ENCODE results near the gene VAV3. TPM values are rescaled to one million over a fixed set of nuclear protein-coding genes. Genes with fewer than 3 reads are reported as not detected.

The VAV3 gene
- total RNA-seq, 1 donor: 41.1 TPM

DNA sequence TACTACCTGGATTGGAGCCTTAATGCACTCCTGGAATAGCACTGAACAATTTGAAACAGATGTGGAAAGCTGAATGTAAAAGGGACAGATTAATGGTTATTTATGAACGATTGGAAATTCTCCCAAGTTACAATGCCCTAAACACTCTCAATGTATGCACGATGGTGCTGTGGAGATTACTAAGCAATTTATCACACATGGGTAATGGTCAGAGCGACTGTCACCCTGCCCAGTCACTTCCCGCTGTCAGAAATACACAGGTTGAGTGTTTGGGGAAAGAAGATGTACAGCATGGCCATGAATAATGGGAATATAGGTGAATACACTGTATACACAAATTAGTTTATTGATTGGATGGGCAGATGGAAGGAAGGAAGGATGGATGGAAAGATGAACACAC lies 342.4 kb downstream of the VAV3 start:
- no peak overlapping the region for H3K4me3 ChIP-seq (ENCODE audit: low read length)
- no peaks in the 10 kb centered on the region for H3K4me1 ChIP-seq (ENCODE audit: insufficient read depth, low read length)
- no peaks in the 10 kb centered on the region for H3K9me3 ChIP-seq (ENCODE audit: low read depth, low read length)
- no peaks in the 10 kb centered on the region for H3K27me3 ChIP-seq (ENCODE audit: insufficient read depth, low read length)

DNA sequence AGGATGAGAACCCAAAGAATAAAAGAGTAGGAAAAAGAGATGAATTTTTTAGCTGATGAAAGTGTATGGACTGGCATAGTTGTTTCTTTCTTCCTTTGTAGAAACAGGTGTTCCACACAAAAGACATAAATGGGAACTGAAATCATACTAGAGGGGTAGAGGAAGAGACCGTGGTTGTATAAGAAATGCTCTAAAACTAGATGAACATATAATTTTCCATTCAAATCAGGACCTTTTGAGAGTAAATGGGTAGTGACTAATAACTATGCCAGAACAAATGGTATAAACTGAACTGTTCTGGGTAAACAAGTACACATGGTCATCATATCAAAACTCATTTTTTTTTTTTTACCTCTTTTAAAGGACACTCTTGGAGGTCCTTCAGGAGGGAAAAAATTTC lies 344.2 kb downstream of the VAV3 start:
- Histone ChIP-seq H3K4me3 (ENCODE audit: low read length) (no peak overlapping the region), H3K9me3 (ENCODE audit: low read depth, low read length) (no peaks in the 10 kb centered on the region), H3K4me1 (ENCODE audit: insufficient read depth, low read length) (no peaks in the 10 kb centered on the region), H3K27me3 (ENCODE audit: insufficient read depth, low read length) (no peaks in the 10 kb centered on the region)

DNA sequence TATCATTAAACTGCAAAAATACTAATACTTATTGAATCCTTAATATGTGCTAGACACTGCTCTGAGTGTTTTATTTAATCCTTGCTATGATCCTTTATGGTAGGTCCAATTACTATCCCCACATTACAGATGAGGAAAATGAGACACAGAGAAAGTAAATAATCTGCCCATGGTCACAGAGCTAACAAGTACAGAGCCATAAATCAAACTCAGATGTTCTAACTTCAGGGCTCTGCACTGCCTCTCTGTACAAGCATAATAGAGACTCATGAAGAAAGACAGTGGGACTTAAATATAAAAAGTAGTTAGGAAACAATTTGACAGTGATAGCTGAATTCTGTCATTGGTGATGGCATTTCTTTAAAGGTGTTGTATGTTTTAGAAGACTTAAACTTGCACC lies 346.4 kb downstream of the VAV3 start:
- H3K4me1 ChIP-seq (ENCODE audit: insufficient read depth, low read length): no peaks in the 10 kb centered on the region
- no peaks in the 10 kb centered on the region for H3K27me3 ChIP-seq (ENCODE audit: insufficient read depth, low read length)
- no peak overlapping the region for H3K4me3 ChIP-seq (ENCODE audit: low read length)
- H3K9me3 ChIP-seq (ENCODE audit: low read depth, low read length): no peaks in the 10 kb centered on the region

DNA sequence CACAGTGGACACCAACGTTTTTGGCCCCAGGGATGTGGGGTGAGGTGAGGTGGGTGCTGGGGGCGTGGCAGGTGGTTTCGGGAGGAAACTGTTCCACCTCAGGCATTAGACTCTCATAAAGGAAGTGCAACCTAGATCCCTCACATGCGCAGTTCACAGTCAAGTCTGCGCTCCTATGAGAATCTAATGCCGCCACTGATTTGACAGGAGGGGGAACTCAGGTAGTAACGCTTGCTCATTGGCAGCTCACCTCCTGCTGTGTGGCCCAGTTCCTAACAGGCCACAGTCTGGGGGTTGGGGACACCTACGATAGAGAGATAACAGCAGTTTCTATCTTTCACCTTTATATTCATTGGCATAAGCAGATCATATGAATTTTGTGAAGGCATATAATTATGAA lies 347.1 kb downstream of the VAV3 start:
- Histone ChIP-seq H3K4me1 (ENCODE audit: insufficient read depth, low read length) (no peaks in the 10 kb centered on the region), H3K27me3 (ENCODE audit: insufficient read depth, low read length) (no peaks in the 10 kb centered on the region), H3K4me3 (ENCODE audit: low read length) (no peak overlapping the region), H3K9me3 (ENCODE audit: low read depth, low read length) (peaks cover 4% of the 10 kb centered on the region)

DNA sequence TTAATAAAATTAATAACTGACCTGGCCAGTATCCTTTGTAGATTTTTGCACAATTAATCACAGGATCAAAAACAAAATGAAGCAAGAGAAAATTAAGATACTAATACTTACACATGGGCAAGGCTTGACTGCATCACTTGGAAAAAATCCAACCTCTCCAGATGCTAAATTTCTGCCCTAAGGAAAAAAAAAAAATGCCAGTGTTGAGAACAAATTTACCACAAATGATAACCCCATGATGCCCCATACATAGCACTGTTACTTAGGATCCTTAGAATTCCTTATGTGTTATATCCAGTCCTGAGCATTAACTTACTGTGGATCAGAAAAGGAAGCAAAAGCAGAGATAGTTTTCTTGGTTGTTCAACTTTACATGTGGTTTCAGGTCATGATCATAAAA lies 347.5 kb downstream of the VAV3 start:
- Histone ChIP-seq H3K9me3 (ENCODE audit: low read depth, low read length) (peaks cover 9% of the 10 kb centered on the region), H3K4me3 (ENCODE audit: low read length) (no peak overlapping the region)

DNA sequence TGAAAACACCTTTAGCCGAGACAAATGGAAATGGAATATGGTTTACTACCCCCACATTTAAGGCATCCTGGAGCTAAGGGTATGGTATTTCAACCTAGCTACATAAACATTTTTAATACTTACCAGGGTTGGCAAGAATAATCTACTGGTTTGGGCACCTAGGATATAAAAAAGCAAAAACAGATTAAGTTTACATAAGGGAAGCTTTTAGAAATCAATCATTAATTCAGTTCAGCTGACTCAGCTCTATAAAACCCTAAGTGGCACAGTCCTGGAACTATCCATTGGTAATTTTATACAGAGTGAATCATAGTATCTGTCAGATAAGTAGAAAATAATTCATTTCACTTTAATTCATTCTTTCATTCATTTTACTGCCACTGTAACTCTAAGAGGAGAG lies 355.2 kb downstream of the VAV3 start:
- Histone ChIP-seq H3K4me1 (ENCODE audit: insufficient read depth, low read length) (no peaks in the 10 kb centered on the region), H3K9me3 (ENCODE audit: low read depth, low read length) (peaks cover 12% of the 10 kb centered on the region), H3K27me3 (ENCODE audit: insufficient read depth, low read length) (no peaks in the 10 kb centered on the region), H3K4me3 (ENCODE audit: low read length) (no peak overlapping the region)

More for the DNA sequence above, 347.5 kb downstream of the VAV3 start:
- Histone ChIP-seq H3K27me3 (ENCODE audit: insufficient read depth, low read length) (no peaks in the 10 kb centered on the region), H3K4me1 (ENCODE audit: insufficient read depth, low read length) (no peaks in the 10 kb centered on the region)

DNA sequence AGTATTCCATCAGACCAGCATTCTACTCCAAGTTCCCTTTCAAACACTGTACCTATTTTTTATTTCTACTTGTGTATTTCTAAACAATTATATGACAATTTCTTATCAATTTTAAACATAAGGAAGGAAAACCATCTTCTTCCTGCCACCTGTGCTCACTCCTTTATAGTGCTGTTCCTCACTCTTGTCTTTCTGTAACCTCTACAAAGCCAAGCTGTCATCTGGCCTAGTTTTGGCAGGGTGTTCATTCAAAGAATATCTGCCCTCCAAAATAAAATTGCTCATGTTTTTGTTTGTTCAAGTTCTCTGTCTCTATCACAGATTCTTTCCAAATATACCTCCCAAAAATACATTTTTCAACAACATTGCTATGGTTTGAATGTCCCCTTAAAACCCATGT lies 360.2 kb downstream of the VAV3 start:
- Histone ChIP-seq H3K4me1 (ENCODE audit: insufficient read depth, low read length) (no peaks in the 10 kb centered on the region), H3K27me3 (ENCODE audit: insufficient read depth, low read length) (no peaks in the 10 kb centered on the region), H3K4me3 (ENCODE audit: low read length) (no peak overlapping the region), H3K9me3 (ENCODE audit: low read depth, low read length) (no peaks in the 10 kb centered on the region)

DNA sequence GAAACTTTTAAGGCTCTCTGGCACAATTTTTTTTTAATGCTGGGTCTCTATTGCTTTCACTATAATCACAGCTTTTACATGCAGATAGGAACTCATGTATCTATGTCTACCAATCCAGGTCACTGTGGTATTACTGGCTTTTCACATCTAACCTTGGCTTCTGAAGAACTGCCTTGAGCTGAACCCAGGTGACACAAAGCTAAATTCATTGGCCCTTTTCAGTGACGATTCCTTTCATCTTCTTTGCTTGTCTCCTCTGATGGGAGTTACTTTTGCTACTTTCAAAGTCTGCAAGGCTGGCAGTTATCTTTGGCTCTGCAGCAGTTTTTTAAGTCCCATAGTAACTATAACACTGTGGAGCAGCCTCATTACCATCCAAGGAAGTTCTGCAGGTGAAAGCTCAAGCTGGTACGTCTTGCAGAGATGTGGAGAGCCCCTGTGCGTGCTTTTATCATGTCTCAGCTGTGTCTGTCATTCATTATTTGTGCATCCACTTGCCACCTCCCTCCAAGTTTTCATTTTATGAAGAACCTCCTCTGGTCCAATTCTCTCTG lies 364.3 kb downstream of the VAV3 start:
- Histone ChIP-seq H3K4me3 (ENCODE audit: low read length) (no peak overlapping the region), H3K27me3 (ENCODE audit: insufficient read depth, low read length) (no peaks in the 10 kb centered on the region), H3K9me3 (ENCODE audit: low read depth, low read length) (no peaks in the 10 kb centered on the region), H3K4me1 (ENCODE audit: insufficient read depth, low read length) (no peaks in the 10 kb centered on the region)

DNA sequence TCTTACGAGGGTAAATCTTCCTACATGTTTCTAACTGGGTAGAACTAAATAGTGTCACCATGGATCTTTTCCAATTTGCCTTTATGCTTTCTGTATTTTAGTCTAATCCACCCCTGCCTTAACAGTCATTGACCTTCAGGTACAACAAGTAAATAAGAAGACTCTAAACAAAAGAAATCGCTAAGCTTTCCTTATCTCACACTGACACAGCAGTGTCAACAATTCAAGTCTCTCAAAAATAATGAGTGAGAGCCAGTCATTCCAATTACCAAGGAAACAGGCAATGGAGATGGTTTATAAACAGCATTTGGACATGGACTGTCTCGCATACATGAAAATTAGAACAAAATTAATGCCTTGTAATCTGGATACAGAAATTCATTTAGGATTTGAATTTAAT lies 365.8 kb downstream of the VAV3 start:
- Histone ChIP-seq H3K27me3 (ENCODE audit: insufficient read depth, low read length) (no peaks in the 10 kb centered on the region), H3K4me3 (ENCODE audit: low read length) (no peak overlapping the region), H3K9me3 (ENCODE audit: low read depth, low read length) (no peaks in the 10 kb centered on the region), H3K4me1 (ENCODE audit: insufficient read depth, low read length) (no peaks in the 10 kb centered on the region)

DNA sequence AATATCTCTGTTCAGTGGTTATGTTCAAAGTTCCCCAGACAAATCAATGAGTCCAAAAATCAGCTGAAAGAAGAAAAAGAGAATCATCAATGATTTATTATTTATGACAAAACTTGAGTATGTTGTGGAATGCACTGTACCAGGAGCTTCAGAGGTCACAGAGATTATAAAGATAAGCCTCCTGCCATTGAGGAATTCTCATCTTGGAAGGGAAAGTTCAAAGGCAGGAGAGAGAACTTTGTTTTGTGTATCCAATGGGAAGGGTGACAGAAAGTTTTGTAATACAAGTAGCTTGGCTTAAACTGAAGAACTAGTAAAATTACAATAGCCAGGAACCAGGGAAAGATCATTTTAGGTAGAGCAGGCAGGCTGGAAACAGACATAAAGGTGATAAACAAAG lies 367.7 kb downstream of the VAV3 start:
- no peak overlapping the region for H3K4me3 ChIP-seq (ENCODE audit: low read length)
- no peaks in the 10 kb centered on the region for H3K27me3 ChIP-seq (ENCODE audit: insufficient read depth, low read length)
- peaks cover 4% of the 10 kb centered on the region for H3K4me1 ChIP-seq (ENCODE audit: insufficient read depth, low read length)
- H3K9me3 ChIP-seq (ENCODE audit: low read depth, low read length): no peaks in the 10 kb centered on the region

DNA sequence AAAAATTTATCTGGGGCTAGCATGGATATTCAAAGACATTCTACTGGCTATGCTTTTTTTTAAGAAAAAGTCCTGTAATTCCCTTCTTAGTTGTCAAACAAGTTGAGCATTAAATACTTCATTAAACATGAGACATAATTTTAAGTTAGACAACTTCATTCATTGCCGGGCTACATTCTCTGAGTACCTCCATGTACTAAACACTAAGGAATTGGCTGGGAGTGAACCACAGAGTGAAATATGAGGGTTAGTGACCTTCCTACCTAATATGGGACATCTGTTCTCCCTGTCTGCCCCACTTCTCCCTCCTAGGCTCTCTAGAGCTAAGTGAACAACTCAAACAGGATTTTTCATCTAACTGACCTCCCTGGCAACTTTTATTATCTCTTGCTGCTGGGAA lies 370.4 kb downstream of the VAV3 start:
- Histone ChIP-seq H3K4me1 (ENCODE audit: insufficient read depth, low read length) (peaks cover 4% of the 10 kb centered on the region), H3K9me3 (ENCODE audit: low read depth, low read length) (no peaks in the 10 kb centered on the region), H3K27me3 (ENCODE audit: insufficient read depth, low read length) (no peaks in the 10 kb centered on the region), H3K4me3 (ENCODE audit: low read length) (no peak overlapping the region)

DNA sequence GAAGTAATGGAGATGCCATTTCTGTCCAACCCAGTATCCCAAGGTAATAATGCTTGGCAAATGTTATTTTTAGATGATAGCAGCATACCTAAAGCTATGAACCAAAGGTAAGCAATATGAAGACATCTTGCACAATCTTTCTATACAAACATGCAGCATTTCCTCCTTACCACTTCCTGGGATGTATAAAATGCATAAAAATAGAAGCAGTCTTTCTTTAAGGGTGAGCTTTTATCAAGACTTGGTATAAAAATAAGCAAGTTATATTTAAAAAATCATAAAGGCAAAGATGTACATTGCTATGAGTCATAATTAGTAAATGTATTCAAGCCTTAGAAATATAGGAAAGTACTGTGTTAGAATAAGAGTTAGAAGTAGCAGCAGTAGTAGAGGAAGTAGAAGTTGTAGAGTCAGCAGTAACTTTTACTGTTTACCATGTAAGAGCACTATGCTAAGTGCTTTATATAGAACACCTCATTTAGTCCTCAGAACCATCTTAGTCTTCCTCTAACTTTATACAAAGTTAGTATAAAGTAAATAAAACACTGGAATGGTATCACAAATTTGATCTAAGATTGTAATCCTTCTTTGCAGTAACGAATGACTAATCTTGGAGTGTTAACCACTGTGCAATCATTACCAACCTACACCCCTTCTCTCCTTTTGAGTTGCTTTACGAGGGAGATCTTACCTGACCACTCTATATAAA lies 371.3 kb downstream of the VAV3 start:
- H3K9me3 ChIP-seq (ENCODE audit: low read depth, low read length): no peaks in the 10 kb centered on the region
- H3K4me1 ChIP-seq (ENCODE audit: insufficient read depth, low read length): peaks cover 4% of the 10 kb centered on the region
- H3K27me3 ChIP-seq (ENCODE audit: insufficient read depth, low read length): no peaks in the 10 kb centered on the region
- H3K4me3 ChIP-seq (ENCODE audit: low read length): no peak overlapping the region

DNA sequence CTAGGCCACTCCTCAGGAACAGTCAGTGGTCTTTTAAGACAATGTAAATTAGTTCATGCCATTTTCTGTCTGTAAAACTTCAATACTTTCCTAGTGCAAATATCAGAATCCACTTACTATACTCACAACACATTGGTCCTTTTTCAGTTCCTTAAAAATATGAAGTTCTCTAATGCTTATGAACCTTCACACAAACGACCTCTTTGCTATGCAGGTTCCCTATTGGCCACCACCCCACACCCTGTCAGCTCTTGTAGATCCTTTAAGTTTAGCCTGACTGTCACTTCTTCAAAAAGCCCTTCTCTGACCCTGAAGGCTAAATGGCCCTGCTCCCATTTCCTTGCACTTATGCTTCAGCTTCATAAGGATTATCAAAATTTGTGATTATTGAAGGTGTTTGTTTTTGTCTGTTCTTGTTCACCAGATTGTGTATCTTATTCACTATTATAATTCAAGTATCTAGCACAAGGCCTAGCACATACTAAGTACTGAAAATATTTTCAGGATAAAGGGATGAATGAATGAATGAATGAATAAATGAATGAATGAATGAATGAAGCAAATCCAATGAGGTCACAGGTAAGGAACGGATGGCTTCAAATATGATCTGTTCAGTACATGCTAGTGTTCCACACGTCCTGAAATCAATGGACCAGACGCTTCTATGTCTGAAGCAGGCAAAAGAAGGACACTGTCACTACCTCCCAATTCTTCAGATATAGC lies 373.9 kb downstream of the VAV3 start:
- Histone ChIP-seq H3K9me3 (ENCODE audit: low read depth, low read length) (no peaks in the 10 kb centered on the region), H3K4me3 (ENCODE audit: low read length) (no peak overlapping the region), H3K27me3 (ENCODE audit: insufficient read depth, low read length) (no peaks in the 10 kb centered on the region), H3K4me1 (ENCODE audit: insufficient read depth, low read length) (peaks cover 4% of the 10 kb centered on the region)

DNA sequence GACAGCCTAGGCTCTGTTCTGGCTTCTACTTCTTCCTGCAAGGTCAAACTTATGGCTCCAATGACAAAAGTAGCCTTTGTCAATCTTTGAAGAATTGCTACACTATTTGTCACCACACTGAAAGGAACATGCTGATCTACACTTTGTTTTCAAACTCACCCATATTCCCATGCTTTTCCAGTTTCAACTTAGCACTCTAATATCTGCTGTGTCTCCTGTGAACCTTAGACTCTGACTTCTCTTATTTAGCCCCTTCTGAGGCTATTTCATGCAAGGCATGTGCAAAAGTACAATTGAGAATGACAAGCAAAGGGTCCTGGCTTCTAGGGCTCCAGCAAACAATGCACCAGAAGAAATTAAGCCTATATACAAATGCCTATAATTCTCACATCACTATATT lies 374.9 kb downstream of the VAV3 start:
- Histone ChIP-seq H3K9me3 (ENCODE audit: low read depth, low read length) (no peaks in the 10 kb centered on the region), H3K27me3 (ENCODE audit: insufficient read depth, low read length) (no peaks in the 10 kb centered on the region), H3K4me1 (ENCODE audit: insufficient read depth, low read length) (peaks cover 4% of the 10 kb centered on the region), H3K4me3 (ENCODE audit: low read length) (no peak overlapping the region)

DNA sequence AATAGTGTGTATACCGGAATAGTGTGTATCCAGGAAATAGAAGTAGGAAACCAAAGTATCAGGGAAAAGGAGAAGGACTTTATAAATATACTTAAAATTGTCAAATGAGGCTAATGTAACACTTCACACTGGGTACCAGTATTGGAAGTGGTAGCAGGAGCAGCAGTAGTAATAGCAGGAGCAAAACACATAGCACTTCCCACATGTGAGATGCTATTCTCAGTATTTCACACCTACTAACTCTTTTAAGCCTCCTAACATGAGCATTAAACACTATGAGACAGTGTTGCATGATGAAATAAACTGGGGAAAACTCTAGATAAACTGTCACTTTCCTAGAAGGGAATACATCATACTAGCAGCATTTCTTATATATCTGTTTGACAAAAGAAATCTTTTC lies 376.7 kb downstream of the VAV3 start:
- Histone ChIP-seq H3K4me1 (ENCODE audit: insufficient read depth, low read length) (peaks cover 2% of the 10 kb centered on the region), H3K9me3 (ENCODE audit: low read depth, low read length) (no peaks in the 10 kb centered on the region), H3K27me3 (ENCODE audit: insufficient read depth, low read length) (no peaks in the 10 kb centered on the region), H3K4me3 (ENCODE audit: low read length) (no peak overlapping the region)

DNA sequence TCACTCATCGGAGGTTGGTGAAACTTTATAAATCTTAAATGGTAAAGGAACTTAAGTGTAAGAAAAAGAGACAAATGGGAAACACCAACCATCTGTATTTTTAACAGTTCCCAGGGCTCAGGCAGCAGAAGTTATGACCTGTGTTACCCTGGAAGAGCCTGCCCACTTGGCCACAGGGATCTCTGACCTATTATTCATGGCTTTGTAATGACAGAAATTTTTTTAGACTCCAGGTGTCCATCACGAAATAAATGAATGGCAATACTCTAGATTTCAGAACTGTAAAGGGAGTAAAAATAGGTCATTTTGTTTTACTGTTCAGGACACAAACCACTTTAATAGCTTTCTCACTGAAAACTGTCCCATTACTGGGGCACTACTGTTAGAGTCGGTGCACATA lies 389.8 kb downstream of the VAV3 start:
- Histone ChIP-seq H3K4me3 (ENCODE audit: low read length) (no peak overlapping the region), H3K4me1 (ENCODE audit: insufficient read depth, low read length) (no peaks in the 10 kb centered on the region), H3K27me3 (ENCODE audit: insufficient read depth, low read length) (no peaks in the 10 kb centered on the region), H3K9me3 (ENCODE audit: low read depth, low read length) (no peaks in the 10 kb centered on the region)

Data from mononuclear cell (primary cell).